Stimulated activated CD8-positive, alpha-beta memory T cell treated with anti-CD3 and anti-CD28 coated beads, Interleukin-4, amount 100 ng/mL, for 1 hour (primary cell): ENCODE data around the gene ASTN2.

Experiments
- DNase-seq, 2 donors: peaks; one replicate each; pipeline ENCODE4 v3.0.0-alpha.2; 2020; ENCODE audit warnings: low read depth in 2 of 2, low spot score in 1 of 2

Gene ASTN2

GRCh38 chr9:116451500-116452115, 963.2 kb downstream of the ASTN2 start:
- DNase-seq: no peak

- DNase-seq: no peak
Measured at GRCh38 chr9:116450378-116451139, 964.3 kb downstream of the ASTN2 start.

GRCh38 chr9:116449949-116450348, 964.9 kb downstream of the ASTN2 start:
- no peak for DNase-seq

GRCh38 chr9:116448431-116448830, 966.4 kb downstream of the ASTN2 start:
- DNase-seq: no peak

- no peak for DNase-seq
Measured at GRCh38 chr9:116447934-116448333, 966.9 kb downstream of the ASTN2 start.

DNA sequence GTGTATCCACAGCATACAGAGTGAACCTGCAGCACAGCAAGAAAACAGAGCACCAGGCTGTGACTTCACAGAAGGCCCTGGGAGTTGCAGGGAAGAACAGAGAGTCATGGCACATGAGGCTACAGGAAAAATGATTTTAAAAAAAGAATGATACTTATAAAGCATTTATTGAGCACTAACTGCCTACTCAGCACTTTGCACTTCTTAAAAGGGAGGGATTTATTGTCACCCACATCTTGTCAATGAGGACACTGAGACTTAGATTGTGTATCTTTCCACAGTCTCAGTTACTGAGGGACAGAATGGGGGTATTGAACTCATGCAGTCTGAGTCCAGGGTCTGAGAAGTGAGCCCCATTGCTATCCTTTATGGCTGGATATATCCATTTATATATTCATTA, 972.3 kb downstream of the ASTN2 start:
- DNase-seq: no peak

GRCh38 chr9:116437411-116438370, 977.2 kb downstream of the ASTN2 start:
- no peak for DNase-seq

DNA sequence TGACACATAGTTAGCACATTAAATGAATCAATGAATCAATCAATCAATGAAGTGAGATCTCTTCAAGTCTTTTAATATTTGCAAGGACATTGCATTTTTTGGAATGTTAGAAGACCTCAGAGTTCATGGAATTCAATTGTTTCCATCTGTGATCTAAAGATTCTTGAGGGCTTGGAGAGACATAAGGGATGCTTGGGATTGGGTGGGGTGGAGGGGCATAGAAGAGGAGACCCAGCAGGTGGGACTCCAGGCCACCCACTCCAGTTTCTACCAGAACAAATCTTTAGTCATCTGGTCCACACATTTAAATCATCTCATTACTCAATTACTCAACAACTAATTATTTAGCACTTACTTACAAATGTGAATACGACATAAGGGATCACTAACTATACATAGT, 978.7 kb downstream of the ASTN2 start:
- DNase-seq: no peak

GRCh38 chr9:116435706-116436105, 979.2 kb downstream of the ASTN2 start:
- DNase-seq: no peak

DNA sequence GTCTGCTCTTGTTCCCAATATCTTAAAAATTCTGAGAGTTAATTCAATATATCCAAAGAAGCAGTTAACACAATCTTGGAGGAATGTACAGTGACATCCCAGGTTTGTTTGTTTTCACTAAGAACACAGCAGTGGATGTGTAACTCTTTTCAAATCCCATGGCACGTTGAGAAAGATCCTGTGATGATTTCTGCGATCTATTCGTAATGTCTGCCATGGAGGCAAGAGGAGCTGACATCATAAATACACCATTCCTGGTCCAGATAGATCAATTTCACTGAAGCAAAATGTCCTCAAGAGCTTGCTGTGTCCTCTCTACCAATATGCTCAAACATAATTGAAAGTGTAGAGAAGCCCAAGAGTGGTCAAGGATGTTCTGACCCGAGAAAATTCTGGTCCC, 980.5 kb downstream of the ASTN2 start:
- no peak for DNase-seq

GRCh38 chr9:116432051-116432450, 982.8 kb downstream of the ASTN2 start:
- DNase-seq: no peak

GRCh38 chr9:116430849-116431248, 984.0 kb downstream of the ASTN2 start:
- no peak for DNase-seq

DNA sequence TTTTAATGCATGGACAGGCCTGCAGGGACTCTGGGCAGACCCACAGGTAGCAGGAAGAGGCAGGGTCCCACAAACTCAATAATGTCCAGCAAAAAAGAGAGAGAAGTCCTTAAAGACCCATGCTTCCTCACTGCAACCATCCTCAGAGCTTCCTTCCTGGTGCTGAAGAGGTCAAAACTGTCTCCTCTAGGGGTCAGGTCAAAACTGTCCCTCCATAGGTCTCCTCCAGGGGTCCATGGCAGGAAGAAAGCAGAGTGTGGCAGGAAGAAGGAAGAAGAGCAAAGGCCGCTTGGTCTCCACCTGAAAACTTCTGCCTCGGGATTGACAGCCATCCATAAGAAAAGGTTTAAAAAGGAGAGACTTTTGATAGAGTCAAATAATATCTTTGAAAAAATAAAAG, 989.6 kb downstream of the ASTN2 start:
- no peak for DNase-seq

DNA sequence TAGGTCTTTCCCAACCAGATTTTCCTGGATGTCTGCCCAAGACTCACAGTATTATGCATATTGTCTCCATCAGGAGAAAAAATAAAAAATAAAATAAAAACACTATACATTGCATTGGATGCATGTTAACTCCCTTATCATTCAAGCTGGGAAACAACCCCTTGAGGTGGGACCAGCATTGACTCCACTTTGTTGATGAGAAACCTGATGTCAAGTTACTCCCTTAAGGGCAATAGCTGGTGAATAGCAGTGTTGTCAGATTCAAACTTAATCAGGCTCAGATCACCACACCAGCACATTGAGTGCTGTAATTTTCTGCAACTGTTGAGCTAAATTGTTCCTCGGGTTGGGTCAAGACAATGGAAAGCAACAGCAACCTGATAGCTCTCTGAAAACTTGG, 991.7 kb downstream of the ASTN2 start:
- no peak for DNase-seq

GRCh38 chr9:116422119-116422979, 992.5 kb downstream of the ASTN2 start:
- DNase-seq: no peak

DNA sequence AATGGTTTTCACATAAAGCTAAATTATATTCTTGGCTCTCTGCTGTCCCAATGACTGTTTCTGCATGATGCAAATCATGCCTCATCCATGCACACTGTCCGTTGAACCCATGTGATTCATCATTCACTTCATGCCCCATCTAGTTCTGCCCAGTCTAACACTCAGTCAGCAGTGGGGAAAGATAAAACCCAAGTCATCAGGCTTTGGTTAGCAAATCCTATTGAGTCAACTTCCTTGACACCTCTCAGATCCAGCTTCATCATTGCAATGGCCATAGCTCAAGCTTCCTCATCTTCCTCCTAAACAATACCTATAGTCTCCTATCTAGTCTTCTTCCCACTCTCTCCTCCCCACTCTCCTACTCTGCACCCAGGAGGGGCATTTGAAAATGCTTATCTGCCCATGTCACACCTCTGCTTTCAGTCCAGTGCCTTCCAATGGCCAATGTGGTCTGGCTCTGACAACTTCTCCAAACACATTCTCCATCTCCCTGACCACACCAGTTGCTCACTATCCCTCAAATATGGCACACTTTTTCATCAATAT, 993.8 kb downstream of the ASTN2 start:
- no peak for DNase-seq

DNA sequence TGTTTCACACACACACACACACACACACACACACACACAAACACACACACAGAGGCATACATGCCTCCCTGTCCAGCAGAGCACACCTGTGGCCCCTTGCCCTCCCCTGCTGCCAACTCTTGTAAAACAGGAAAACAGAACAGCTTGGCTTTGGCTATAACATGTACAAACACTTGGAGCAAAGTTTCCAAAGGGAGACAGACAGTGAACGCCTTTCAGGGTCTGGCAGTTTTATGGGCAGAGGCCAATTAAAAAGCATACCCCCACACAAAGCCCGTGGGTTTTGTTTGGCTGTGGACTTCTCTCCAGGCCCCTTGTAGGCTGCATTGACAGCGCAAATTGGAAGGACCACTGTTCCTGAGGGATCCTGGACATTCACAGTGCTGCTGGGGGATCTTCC, 995.7 kb downstream of the ASTN2 start:
- DNase-seq: no peak

- DNase-seq: no peak
Measured at GRCh38 chr9:116417464-116417863, 997.4 kb downstream of the ASTN2 start.

GRCh38 chr9:116416421-116416820, 998.4 kb downstream of the ASTN2 start:
- DNase-seq: no peak

DNA sequence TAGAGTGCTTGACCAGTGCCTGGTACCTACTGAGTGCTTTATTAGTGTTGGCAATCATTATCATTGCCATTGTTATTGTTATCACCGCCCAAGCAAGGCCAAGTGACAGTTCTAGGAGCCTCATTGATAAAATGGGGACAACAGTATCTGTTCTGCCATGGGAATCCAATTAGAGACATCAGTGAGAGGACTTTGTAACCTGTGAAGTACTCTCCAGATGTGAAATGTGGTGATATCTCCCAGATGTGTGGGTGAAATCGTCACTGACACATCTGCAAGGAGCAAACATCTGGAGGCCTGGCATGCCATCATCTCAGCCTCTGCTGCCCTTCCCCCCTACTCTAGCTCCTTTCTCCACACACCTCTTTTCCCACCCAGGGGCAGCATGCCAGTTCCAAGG, 1000.5 kb downstream of the ASTN2 start:
- no peak for DNase-seq

GRCh38 chr9:116411506-116411905, 1003.4 kb downstream of the ASTN2 start:
- DNase-seq: no peak
